ENCODE measurements around the gene ZNF195. TPM values are rescaled to one million over a fixed set of nuclear protein-coding genes. Genes with fewer than 3 reads are reported as not detected.
"Not testable (repeated sequence)": the region's sequence is repeated elsewhere in the genome, so short reads cannot be mapped to it uniquely, and the experiment has no call there.

ZNF195 gene
- polyA plus RNA-seq, 1 of the 3 experiments (the other 2 are of a cell fraction) = 13.2 TPM

- H3K79me2 ChIP-seq (ENCODE audit: insufficient read depth); H3F3A ChIP-seq (replicated peaks; ENCODE audit: insufficient read depth); H3K9me2 ChIP-seq; H3K27me3 ChIP-seq (ENCODE audit: insufficient read depth); H4K20me1 ChIP-seq (ENCODE audit: insufficient read depth); H3K36me3 ChIP-seq (replicated peaks in 1 of 2; ENCODE audit: control insufficient read depth in 1 of 2, insufficient read depth in 2 of 2, low read length in 1 of 2); H3K9me3 ChIP-seq; H3K27ac ChIP-seq (ENCODE audit: low read depth in 2 of 2, low read length in 1 of 2); H3K4me1 ChIP-seq (ENCODE audit: control insufficient read depth in 1 of 2, insufficient read depth in 2 of 2, low read depth in 1 of 2, low read length in 1 of 2): not testable (repeated sequence)
- 6% methylated on average over 19 of the region's 46 CpGs for WGBS (ENCODE audit: low lambda C conversion rate)
- peak overlapping the region; percentile 91 for H3K4me2 ChIP-seq
- POLR2A ChIA-PET = interaction anchor here (0.9 kb wide), 1 partner anchor 44 kb away, joined by 3 read pairs; the partner anchor contains the start of gene ZNF195
- DNase-seq = peak; percentile 59
- peak overlapping the region; percentile 64 to 66 for H3K4me3 ChIP-seq (ENCODE audit: low read depth in 2 of 2, low read length in 1 of 2)
- CTCF ChIA-PET = interaction anchor here (0.7 kb wide), 1 partner anchor 82 kb away, joined by 6 read pairs; no protein-coding TSS in a partner anchor
- H2AFZ ChIP-seq (ENCODE audit: low read depth) = peak overlapping the region; percentile 72
- H3K9ac ChIP-seq = peak overlapping the region; percentile 63
These were observed 44.3 kb upstream of the ZNF195 start for GRCh38 chr11:3423138-3423731.

- WGBS (ENCODE audit: low lambda C conversion rate) = under 1% methylated on average over 21 of the region's 66 CpGs
- Histone ChIP-seq H2AFZ (ENCODE audit: low read depth) (peak overlapping the region; percentile 84; the same call in 1 of the 2 replicates), H3K27ac (ENCODE audit: low read depth in 2 of 2, low read length in 1 of 2) (peak overlapping the region in 1 of 2 experiments; percentile 69; a peak in 1 of 4 replicates), H3K9ac (peak overlapping the region; percentile 64; the same call in 1 of the 2 replicates), H3K4me3 (ENCODE audit: low read depth in 2 of 2, low read length in 1 of 2) (peak overlapping the region; percentile 60 to 66), H3K4me2 (peak overlapping the region; percentile 93)
- peak; percentile 88 for DNase-seq
- ChIA-PET CTCF (interaction anchor here (0.7 to 1.6 kb wide), 2 partner anchors 81 kb away, joined by 6 to 8 read pairs; no protein-coding TSS in a partner anchor), POLR2A (interaction anchor here (0.9 kb wide), 1 partner anchor 44 kb away, joined by 3 read pairs; the partner anchor contains the start of gene ZNF195)
- H3K36me3 ChIP-seq (replicated peaks in 1 of 2; ENCODE audit: control insufficient read depth in 1 of 2, insufficient read depth in 2 of 2, low read length in 1 of 2); H3K9me3 ChIP-seq; H3K27me3 ChIP-seq (ENCODE audit: insufficient read depth); H3K4me1 ChIP-seq (ENCODE audit: control insufficient read depth in 1 of 2, insufficient read depth in 2 of 2, low read depth in 1 of 2, low read length in 1 of 2); H3F3A ChIP-seq (replicated peaks; ENCODE audit: insufficient read depth); H3K79me2 ChIP-seq (ENCODE audit: insufficient read depth); H4K20me1 ChIP-seq (ENCODE audit: insufficient read depth); H3K9me2 ChIP-seq: not testable (repeated sequence)
- TF ChIP-seq USF2 (IDR thresholded peaks at IDR 0.05; ENCODE audit: borderline replicate concordance, low read depth, low read length) (peak; percentile 30; the same call in 1 of the 2 replicates), YY1 (IDR thresholded peaks at IDR 0.05; ENCODE audit: low read depth) (peak; percentile 72), TAF1 (IDR thresholded peaks at IDR 0.05; ENCODE audit: borderline replicate concordance, low read depth, low read length) (peak; percentile 47; the same call in 1 of the 2 replicates), USF1 (IDR thresholded peaks at IDR 0.05; ENCODE audit: borderline replicate concordance, low read depth) (peak; percentile 61; the same call in 1 of the 2 replicates), MXI1 (IDR thresholded peaks at IDR 0.05; ENCODE audit: low read depth, low read length) (peak; percentile 32)
These were observed 43.6 kb upstream of the ZNF195 start for GRCh38 chr11:3422380-3423137.

Measured in SK-N-SH (cell line).